Upper lobe of left lung (tissue), 4 donors: ENCODE measurements around the gene HTR2B.

Experiments used
- EP300 ChIP-seq, 4 donors: sonication (generic); formaldehyde crosslinking; IDR thresholded peaks; one replicate each; pipeline ENCODE4 v1.5.1; 2017; ENCODE audit warnings: antibody characterized with exemption in 4 of 4, control low read depth in 2 of 4
- POLR2A ChIP-seq, 4 donors: fragments of 450-650 bp; IDR thresholded peaks; one replicate each; pipeline ENCODE4 v1.5.1; 2016 to 2017; ENCODE audit warnings: antibody characterized with exemption in 4 of 4, mild to moderate bottlenecking in 2 of 4
- POLR2AphosphoS5 ChIP-seq, 2 donors: sonication (generic); formaldehyde crosslinking; IDR thresholded peaks; one replicate each; pipeline ENCODE4 v1.5.1; 2017; ENCODE audit warnings: antibody characterized with exemption in 2 of 2
- TF ChIP-seq, protein P1 (sequence below), 6 experiments: fragments of 450-650 bp in 4 of 6; fragments of 200-600 bp in 2 of 6; sonication (generic) in 2 of 6; IDR thresholded peaks; one replicate each; pipeline ENCODE4 v1.5.1; 2016 to 2019; ENCODE audit warnings: antibody characterized with exemption in 6 of 6

GRCh38 chr2:231163414-231164095 is 38.7 kb upstream of the HTR2B start:
- TF ChIP-seq, protein P1, sequence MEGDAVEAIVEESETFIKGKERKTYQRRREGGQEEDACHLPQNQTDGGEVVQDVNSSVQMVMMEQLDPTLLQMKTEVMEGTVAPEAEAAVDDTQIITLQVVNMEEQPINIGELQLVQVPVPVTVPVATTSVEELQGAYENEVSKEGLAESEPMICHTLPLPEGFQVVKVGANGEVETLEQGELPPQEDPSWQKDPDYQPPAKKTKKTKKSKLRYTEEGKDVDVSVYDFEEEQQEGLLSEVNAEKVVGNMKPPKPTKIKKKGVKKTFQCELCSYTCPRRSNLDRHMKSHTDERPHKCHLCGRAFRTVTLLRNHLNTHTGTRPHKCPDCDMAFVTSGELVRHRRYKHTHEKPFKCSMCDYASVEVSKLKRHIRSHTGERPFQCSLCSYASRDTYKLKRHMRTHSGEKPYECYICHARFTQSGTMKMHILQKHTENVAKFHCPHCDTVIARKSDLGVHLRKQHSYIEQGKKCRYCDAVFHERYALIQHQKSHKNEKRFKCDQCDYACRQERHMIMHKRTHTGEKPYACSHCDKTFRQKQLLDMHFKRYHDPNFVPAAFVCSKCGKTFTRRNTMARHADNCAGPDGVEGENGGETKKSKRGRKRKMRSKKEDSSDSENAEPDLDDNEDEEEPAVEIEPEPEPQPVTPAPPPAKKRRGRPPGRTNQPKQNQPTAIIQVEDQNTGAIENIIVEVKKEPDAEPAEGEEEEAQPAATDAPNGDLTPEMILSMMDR (IDR thresholded peaks at IDR 0.05) = no peak
- TF ChIP-seq POLR2A (IDR thresholded peaks at IDR 0.05) (no peak), POLR2AphosphoS5 (IDR thresholded peaks at IDR 0.05) (no peak), EP300 (IDR thresholded peaks at IDR 0.05) (no peak)
